Measurements from ENCODE around the gene ARL5B.

The ARL5B gene

GRCh38 chr10:18658271-18659124, 733 bp upstream of the ARL5B start:
- DNase-seq: peak in 10 of 56 donors; percentile 6 to 51 (median 24)

GRCh38 chr10:18659819-18660535, 746 bp downstream of the ARL5B start:
- DNase-seq: peak in 3 of 56 donors; percentile 33 to 47 (median 34)

- no peak for DNase-seq
Observed at GRCh38 chr10:18660816-18661431, 1.7 kb downstream of the ARL5B start.

- no peak for DNase-seq
Observed at GRCh38 chr10:18664841-18665478, 5.7 kb downstream of the ARL5B start.

- DNase-seq: no peak
Observed at GRCh38 chr10:18665815-18666558, 6.8 kb downstream of the ARL5B start.

GRCh38 chr10:18666810-18667209, 7.6 kb downstream of the ARL5B start:
- DNase-seq: no peak

GRCh38 chr10:18668026-18668425, 8.8 kb downstream of the ARL5B start:
- no peak for DNase-seq

GRCh38 chr10:18675086-18675801, 16.0 kb downstream of the ARL5B start:
- DNase-seq: no peak

GRCh38 chr10:18680754-18681153, 21.5 kb downstream of the ARL5B start:
- DNase-seq: no peak

- no peak for DNase-seq
Observed at GRCh38 chr10:18681366-18681765, 22.1 kb downstream of the ARL5B start.

GRCh38 chr10:18681971-18682411, 22.8 kb downstream of the ARL5B start:
- no peak for DNase-seq

GRCh38 chr10:18683427-18683826, 24.2 kb downstream of the ARL5B start:
- DNase-seq: no peak

- no peak for DNase-seq
Observed at GRCh38 chr10:18684416-18684815, 25.2 kb downstream of the ARL5B start.

- no peak for DNase-seq
Observed at GRCh38 chr10:18684953-18685352, 25.7 kb downstream of the ARL5B start.

GRCh38 chr10:18685555-18685954, 26.3 kb downstream of the ARL5B start:
- DNase-seq: no peak

- no peak for DNase-seq
Observed at GRCh38 chr10:18687195-18687594, 28.0 kb downstream of the ARL5B start.

- no peak for DNase-seq
Observed at GRCh38 chr10:18687706-18688105, 28.5 kb downstream of the ARL5B start.

GRCh38 chr10:18689498-18689897, 30.3 kb downstream of the ARL5B start:
- DNase-seq: peak in 1 of 56 donors; percentile 16

- no peak for DNase-seq
Observed at GRCh38 chr10:18690541-18690940, 31.3 kb downstream of the ARL5B start.

Data from amygdala (tissue), 56 donors.